Fibroblast of lung (primary cell): Measurements from ENCODE around the gene CSF2RB. TPM values are rescaled to one million over a fixed set of nuclear protein-coding genes. Genes with fewer than 3 reads are reported as not detected.

Experiments used
- DNase-seq, 2 donors: peaks; one replicate each; pipeline versions ENCODE4 v3.0.0 to v3.0.0-alpha.2; 2010; ENCODE audit warnings: low read depth in 2 of 2
- H2AFZ ChIP-seq: 2 replicates; pipeline ENCODE4 v1.5.1; 2012; ENCODE audit warnings: low read length, control low read depth, inconsistent platforms
- H3K27ac ChIP-seq: 2 replicates; pipeline ENCODE4 v1.5.1; 2011; ENCODE audit warnings: low read length, control low read depth; ENCODE audit not compliant: insufficient read depth
- H3K27me3 ChIP-seq: 2 replicates; pipeline ENCODE4 v1.5.1; 2011; ENCODE audit warnings: mild to moderate bottlenecking, low read length; ENCODE audit not compliant: control insufficient read depth, insufficient read depth
- H3K36me3 ChIP-seq: 2 replicates; pipeline ENCODE4 v1.5.1; 2011; ENCODE audit warnings: low read length; ENCODE audit not compliant: control insufficient read depth, insufficient read depth
- H3K4me1 ChIP-seq: 2 replicates; pipeline ENCODE4 v1.5.1; 2011; ENCODE audit warnings: low read length; ENCODE audit not compliant: control insufficient read depth, insufficient read depth; ENCODE audit errors: extremely low read depth
- H3K4me2 ChIP-seq: 2 replicates; pipeline ENCODE4 v1.5.1; 2011; ENCODE audit warnings: low read length, control low read depth; ENCODE audit not compliant: insufficient read depth; ENCODE audit errors: extremely low read depth
- H3K4me3 ChIP-seq, 4 experiments: fragments of 200-600 bp in 1 of 4; sonication (generic) in 1 of 4; replicated peaks in 1 of 4; 2 replicates each; pipeline ENCODE4 v1.5.1; 2011 to 2016; ENCODE audit warnings: low read length in 4 of 4, low read depth in 3 of 4, mild to moderate bottlenecking in 3 of 4, control low read depth in 2 of 4, inconsistent platforms in 1 of 4, mixed read lengths in 1 of 4; ENCODE audit not compliant: insufficient read depth in 1 of 4; ENCODE audit errors: control extremely low read depth in 1 of 4
- H3K79me2 ChIP-seq: 2 replicates; pipeline ENCODE4 v1.5.1; 2012; ENCODE audit warnings: mild to moderate bottlenecking, low read length, inconsistent platforms; ENCODE audit not compliant: control insufficient read depth, insufficient read depth
- H3K9ac ChIP-seq: 2 replicates; pipeline ENCODE4 v1.5.1; 2011; ENCODE audit warnings: mild to moderate bottlenecking, low read length, control low read depth; ENCODE audit not compliant: insufficient read depth
- H3K9me3 ChIP-seq: 2 replicates; pipeline ENCODE4 v1.5.1; 2012; ENCODE audit warnings: low read depth, low read length; ENCODE audit not compliant: control insufficient read depth, insufficient read depth
- H4K20me1 ChIP-seq: 2 replicates; pipeline ENCODE4 v1.5.1; 2011; ENCODE audit warnings: low read length; ENCODE audit not compliant: control insufficient read depth, insufficient read depth; ENCODE audit errors: extremely low read depth
- CTCF ChIP-seq, 2 donors: IDR thresholded peaks in 1 of 2; conservative IDR thresholded peaks in 1 of 2; 1 replicate in 1 of 2; 2 replicates in 1 of 2; pipeline ENCODE4 v1.5.1; 2011 to 2012; ENCODE audit warnings: low read length in 2 of 2, control low read depth in 1 of 2, inconsistent platforms in 1 of 2, low read depth in 1 of 2, mild to moderate bottlenecking in 1 of 2
- EZH2 ChIP-seq: IDR thresholded peaks from 2 replicates; pipeline ENCODE4 v1.5.1; 2012; ENCODE audit warnings: low read length, control low read depth, mild to moderate bottlenecking; ENCODE audit errors: missing control alignments
- polyA plus RNA-seq, 2 donors: library from polyadenylated mRNA; depleted of rRNA in 1 of 2; stranded (reverse) in 1 of 2; unstranded in 1 of 2; fragments of >200 nt; gene quantifications; 2 replicates each; pipeline ENCODE4 v1.2.1, GENCODE V29; 2011 to 2012; ENCODE audit warnings: missing spikeins in 1 of 2
- total RNA-seq: library from RNA; depleted of rRNA; stranded (reverse); fragments of >200 nt; gene quantifications from 2 replicates; pipeline ENCODE4 v1.2.1, GENCODE V29; 2014

The CSF2RB gene
- total and polyA plus RNA-seq, 2 donors (not counting 1 experiment from before 2014, with no cell fraction given), result not detected

GRCh38 chr22:36950797-36951590 is 37.6 kb downstream of the CSF2RB start:
- Histone ChIP-seq H3K9me3 (no peaks in the 10 kb centered on the region), H3K27me3 (no peaks in the 10 kb centered on the region), H2AFZ (no peak overlapping the region), H3K4me3 (no peak overlapping the region), H3K4me1 (no peaks in the 10 kb centered on the region), H3K27ac (no peak overlapping the region), H3K9ac (no peak overlapping the region), H3K36me3 (no peaks in the 10 kb centered on the region), H4K20me1 (no peaks in the 10 kb centered on the region), H3K79me2 (no peaks in the 10 kb centered on the region), H3K4me2 (no peak overlapping the region)
- no peak for DNase-seq
- TF ChIP-seq CTCF (conservative IDR thresholded peaks at IDR 0.05 in 1 of 2, IDR thresholded peaks at IDR 0.05 in 1 of 2; ENCODE audit: low read depth in 1 of 2, low read length in 2 of 2) (no peak), EZH2 (no peak)

DNA sequence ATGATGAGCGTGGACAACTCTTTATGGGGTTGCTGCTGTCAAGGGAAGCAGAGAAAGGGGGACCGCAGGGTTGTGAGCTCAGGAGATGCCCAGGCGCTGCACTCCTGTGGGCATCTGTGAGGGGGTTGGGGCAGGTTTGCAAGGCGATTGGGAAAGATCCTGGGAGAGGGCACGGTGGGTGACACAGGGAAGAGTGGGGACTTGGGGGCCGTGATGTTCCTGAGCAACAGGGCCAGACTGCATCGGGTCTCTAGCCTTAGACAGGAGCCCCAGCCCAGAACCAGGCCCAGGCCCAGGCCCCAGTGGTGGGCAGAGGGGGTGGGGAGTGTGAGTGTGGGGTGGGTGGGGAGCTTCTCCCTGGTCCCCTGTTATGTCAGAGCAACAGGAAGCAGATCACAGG is 38.3 kb downstream of the CSF2RB start:
- Histone ChIP-seq H3K36me3 (no peaks in the 10 kb centered on the region), H3K4me2 (no peak overlapping the region), H3K79me2 (no peaks in the 10 kb centered on the region), H3K4me1 (no peaks in the 10 kb centered on the region), H4K20me1 (no peaks in the 10 kb centered on the region), H3K9ac (no peak overlapping the region), H3K4me3 (no peak overlapping the region), H2AFZ (no peak overlapping the region), H3K27ac (no peak overlapping the region), H3K27me3 (no peaks in the 10 kb centered on the region), H3K9me3 (no peaks in the 10 kb centered on the region)
- TF ChIP-seq EZH2, result no peak
- TF ChIP-seq CTCF (conservative IDR thresholded peaks at IDR 0.05 in 1 of 2, IDR thresholded peaks at IDR 0.05 in 1 of 2; ENCODE audit: low read depth in 1 of 2, low read length in 2 of 2), result no peak
- no peak for DNase-seq

- Histone ChIP-seq H2AFZ (no peak overlapping the region), H3K27ac (no peak overlapping the region), H3K4me2 (no peak overlapping the region), H3K36me3 (no peaks in the 10 kb centered on the region), H3K4me1 (no peaks in the 10 kb centered on the region), H3K4me3 (no peak overlapping the region), H3K9me3 (no peaks in the 10 kb centered on the region), H4K20me1 (no peaks in the 10 kb centered on the region), H3K9ac (no peak overlapping the region), H3K79me2 (no peaks in the 10 kb centered on the region), H3K27me3 (no peaks in the 10 kb centered on the region)
- TF ChIP-seq CTCF (conservative IDR thresholded peaks at IDR 0.05 in 1 of 2, IDR thresholded peaks at IDR 0.05 in 1 of 2; ENCODE audit: low read depth in 1 of 2, low read length in 2 of 2), result no peak
- no peak for TF ChIP-seq EZH2
- DNase-seq, result no peak
Measured at GRCh38 chr22:36953239-36954080, 40.0 kb downstream of the CSF2RB start.
